Measurements from ENCODE around the gene POLR1E.
A peak's percentile ranks its signal among the peaks of the same experiment; 100 is the strongest.

The POLR1E gene

GRCh38 chr9:37485389-37486255 lies at the start of gene POLR1E:
POLR1E (plus strand) TSS chr9:37485948; CDS start chr9:37486048, 100 bp downstream.
- peak; percentile 94 to 96 for DNase-seq

- DNase-seq: no peak
Measured at GRCh38 chr9:37436540-37436939, 49.2 kb upstream of the POLR1E start.

- DNase-seq: no peak
Measured at GRCh38 chr9:37437010-37437409, 48.7 kb upstream of the POLR1E start.

- DNase-seq: no peak
Measured at GRCh38 chr9:37437621-37438020, 48.1 kb upstream of the POLR1E start.

GRCh38 chr9:37438359-37438758 lies 47.4 kb upstream of the POLR1E start:
- no peak for DNase-seq

- DNase-seq: peak in 1 of 2 experiments; percentile 6
Measured at GRCh38 chr9:37441776-37442370, 43.9 kb upstream of the POLR1E start.

GRCh38 chr9:37442556-37442955 lies 43.2 kb upstream of the POLR1E start:
- DNase-seq: no peak

- no peak for DNase-seq
Measured at GRCh38 chr9:37443566-37443965, 42.2 kb upstream of the POLR1E start.

- no peak for DNase-seq
Measured at GRCh38 chr9:37444890-37445289, 40.9 kb upstream of the POLR1E start.

GRCh38 chr9:37445832-37446231 lies 39.9 kb upstream of the POLR1E start:
- no peak for DNase-seq

GRCh38 chr9:37446401-37446800 lies 39.3 kb upstream of the POLR1E start:
- DNase-seq: peak in 1 of 2 experiments; percentile 18

GRCh38 chr9:37447111-37447510 lies 38.6 kb upstream of the POLR1E start:
- DNase-seq: no peak

- DNase-seq: no peak
Measured at GRCh38 chr9:37449862-37450632, 35.7 kb upstream of the POLR1E start.

- no peak for DNase-seq
Measured at GRCh38 chr9:37451628-37452027, 34.1 kb upstream of the POLR1E start.

- no peak for DNase-seq
Measured at GRCh38 chr9:37452611-37453010, 33.1 kb upstream of the POLR1E start.

- DNase-seq: peak in 1 of 2 experiments; percentile 27
Measured at GRCh38 chr9:37453827-37454226, 31.9 kb upstream of the POLR1E start.

GRCh38 chr9:37454238-37454637 lies 31.5 kb upstream of the POLR1E start:
- DNase-seq: no peak

- no peak for DNase-seq
Measured at GRCh38 chr9:37455884-37456647, 29.7 kb upstream of the POLR1E start.

GRCh38 chr9:37456817-37457216 lies 28.9 kb upstream of the POLR1E start:
- no peak for DNase-seq

- no peak for DNase-seq
Measured at GRCh38 chr9:37464006-37464405, 21.7 kb upstream of the POLR1E start.

GRCh38 chr9:37464426-37465248 lies 21.1 kb upstream of the POLR1E start:
- DNase-seq: peak in 1 of 2 experiments; percentile 75

Data from NCI-H2081 (cell line).